Choroid plexus epithelial cell (primary cell): ENCODE data around the gene SAMD4B.
"Not testable (repeated sequence)": the region's sequence is repeated elsewhere in the genome, so short reads cannot be mapped to it uniquely, and the experiment has no call there.

ENCODE experiments used
- DNase-seq: peaks from one replicate; pipeline ENCODE4 v3.0.0-alpha.2; 2010; ENCODE audit warnings: low read depth
- H3K4me3 ChIP-seq: 2 replicates; pipeline ENCODE4 v1.5.1; 2011; ENCODE audit warnings: low read depth, mild to moderate bottlenecking, control low read depth, low read length, moderate library complexity
- CTCF ChIP-seq: conservative IDR thresholded peaks from 2 replicates; pipeline ENCODE4 v1.5.1; 2011; ENCODE audit warnings: low read depth, mild to moderate bottlenecking, control low read depth, inconsistent platforms, low read length, moderate library complexity

Gene SAMD4B

GRCh38 chr19:39327363-39328045, 14.7 kb upstream of the SAMD4B start:
- DNase-seq: no peak
- H3K4me3 ChIP-seq: no peak overlapping the region
- no peak for TF ChIP-seq CTCF

DNA sequence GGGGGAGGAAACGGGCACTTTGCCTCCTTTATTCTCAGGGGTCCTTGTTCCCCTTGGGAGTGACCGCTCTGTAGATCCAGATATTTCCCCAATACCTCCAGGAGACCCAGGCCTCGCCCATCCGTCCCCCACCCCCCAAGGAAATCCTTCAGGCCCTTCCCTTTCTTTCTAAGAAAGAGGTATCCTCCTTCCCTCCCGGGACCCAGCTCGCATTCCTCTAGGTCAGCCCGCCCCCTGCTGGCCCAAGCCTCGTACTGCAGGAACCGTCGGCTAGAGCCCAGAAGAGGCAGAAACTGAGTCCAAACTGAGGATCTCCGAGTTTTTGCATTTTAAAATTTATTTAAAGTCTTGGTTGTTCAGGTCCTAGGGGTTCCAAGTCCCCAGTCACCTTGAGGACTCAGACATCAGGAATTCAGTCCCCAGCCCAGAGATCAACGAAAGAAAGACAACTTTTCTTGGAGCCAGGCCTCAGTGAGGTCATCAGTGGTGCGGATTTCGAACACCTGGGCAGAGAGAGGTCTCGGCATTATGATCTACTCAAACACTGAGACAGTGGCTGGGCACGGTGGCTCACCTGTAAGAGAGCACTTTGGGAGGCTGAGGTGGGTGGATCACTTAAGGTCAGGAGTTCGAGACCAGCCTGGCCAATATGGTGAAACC, 14.0 kb upstream of the SAMD4B start:
- TF ChIP-seq CTCF: peak; percentile 97
- peak; percentile 80 for DNase-seq
- no peak overlapping the region for H3K4me3 ChIP-seq

GRCh38 chr19:39329948-39330347, 12.3 kb upstream of the SAMD4B start:
- no peak for TF ChIP-seq CTCF
- no peak for DNase-seq
- no peak overlapping the region for H3K4me3 ChIP-seq

GRCh38 chr19:39332293-39332692, 9.9 kb upstream of the SAMD4B start:
- no peak for TF ChIP-seq CTCF
- H3K4me3 ChIP-seq: no peak overlapping the region
- DNase-seq: no peak

GRCh38 chr19:39332738-39333137, 9.5 kb upstream of the SAMD4B start:
- DNase-seq, H3K4me3 ChIP-seq: not testable (repeated sequence)

GRCh38 chr19:39333507-39333906, 8.7 kb upstream of the SAMD4B start:
- no peak for DNase-seq
- no peak for TF ChIP-seq CTCF
- no peak overlapping the region for H3K4me3 ChIP-seq

- H3K4me3 ChIP-seq: no peak overlapping the region
- no peak for DNase-seq
- no peak for TF ChIP-seq CTCF
Observed at GRCh38 chr19:39334444-39334976, 7.7 kb upstream of the SAMD4B start.
